ENCODE results near the gene RAD21L1.

DNA sequence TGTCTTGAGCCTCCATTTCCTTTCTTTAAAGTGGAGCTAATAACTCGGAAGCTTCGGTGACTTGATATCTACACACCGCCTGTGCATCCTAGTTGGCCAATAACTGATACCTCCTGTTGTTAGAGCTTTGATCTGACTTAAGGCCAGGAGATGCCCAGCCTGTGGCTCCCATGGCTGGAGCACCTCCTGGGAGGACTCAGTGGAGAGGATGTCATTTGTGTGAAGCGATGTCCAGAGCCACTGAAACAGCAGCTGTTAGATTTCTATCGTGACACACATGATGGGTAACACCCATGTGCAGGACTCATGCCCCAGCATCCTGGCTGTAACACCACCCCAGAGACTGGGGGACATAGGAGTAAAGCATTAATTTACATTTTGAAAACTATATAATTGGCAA is 72.3 kb downstream of the RAD21L1 start:
- TF ChIP-seq, protein P1, sequence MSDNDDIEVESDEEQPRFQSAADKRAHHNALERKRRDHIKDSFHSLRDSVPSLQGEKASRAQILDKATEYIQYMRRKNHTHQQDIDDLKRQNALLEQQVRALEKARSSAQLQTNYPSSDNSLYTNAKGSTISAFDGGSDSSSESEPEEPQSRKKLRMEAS (IDR thresholded peaks at IDR 0.05; ENCODE audit: insufficient read depth, insufficient read length): no peak
- TF ChIP-seq POLR2A (IDR thresholded peaks at IDR 0.05; ENCODE audit: low read depth, low read length): no peak
- no peak for TF ChIP-seq EZH2 (IDR thresholded peaks at IDR 0.05; ENCODE audit: borderline replicate concordance, low read depth, low read length, severe bottlenecking)
- TF ChIP-seq, protein P2, sequence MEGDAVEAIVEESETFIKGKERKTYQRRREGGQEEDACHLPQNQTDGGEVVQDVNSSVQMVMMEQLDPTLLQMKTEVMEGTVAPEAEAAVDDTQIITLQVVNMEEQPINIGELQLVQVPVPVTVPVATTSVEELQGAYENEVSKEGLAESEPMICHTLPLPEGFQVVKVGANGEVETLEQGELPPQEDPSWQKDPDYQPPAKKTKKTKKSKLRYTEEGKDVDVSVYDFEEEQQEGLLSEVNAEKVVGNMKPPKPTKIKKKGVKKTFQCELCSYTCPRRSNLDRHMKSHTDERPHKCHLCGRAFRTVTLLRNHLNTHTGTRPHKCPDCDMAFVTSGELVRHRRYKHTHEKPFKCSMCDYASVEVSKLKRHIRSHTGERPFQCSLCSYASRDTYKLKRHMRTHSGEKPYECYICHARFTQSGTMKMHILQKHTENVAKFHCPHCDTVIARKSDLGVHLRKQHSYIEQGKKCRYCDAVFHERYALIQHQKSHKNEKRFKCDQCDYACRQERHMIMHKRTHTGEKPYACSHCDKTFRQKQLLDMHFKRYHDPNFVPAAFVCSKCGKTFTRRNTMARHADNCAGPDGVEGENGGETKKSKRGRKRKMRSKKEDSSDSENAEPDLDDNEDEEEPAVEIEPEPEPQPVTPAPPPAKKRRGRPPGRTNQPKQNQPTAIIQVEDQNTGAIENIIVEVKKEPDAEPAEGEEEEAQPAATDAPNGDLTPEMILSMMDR (IDR thresholded peaks at IDR 0.05; ENCODE audit: extremely low read depth in 1 of 2, insufficient read depth in 1 of 2, low read depth in 1 of 2, low read length in 2 of 2): no peak
- no peak for TF ChIP-seq FOS (IDR thresholded peaks at IDR 0.05; ENCODE audit: borderline replicate concordance, insufficient read depth, low read length)
- no peak for TF ChIP-seq POLR2AphosphoS5 (IDR thresholded peaks at IDR 0.05; ENCODE audit: insufficient read depth, low read depth, low read length)
- TF ChIP-seq MYC (IDR thresholded peaks at IDR 0.05; ENCODE audit: low read depth, low read length): no peak
- TF ChIP-seq JUN (IDR thresholded peaks at IDR 0.05; ENCODE audit: borderline replicate concordance, insufficient read depth, insufficient read length, low read depth): no peak
- TF ChIP-seq GATA2 (IDR thresholded peaks at IDR 0.05; ENCODE audit: insufficient read depth, insufficient read length, low read depth, low read length): no peak
